CD4-positive, alpha-beta T cell treated with Interleukin-12 subunit alpha and Interleukin-12 subunit beta, for 1 hour (primary cell): ENCODE data around the gene CHN2.
A peak's percentile ranks its signal among the peaks of the same experiment; 100 is the strongest.

Source experiments
- DNase-seq: peaks from one replicate; pipeline ENCODE4 v3.0.0-alpha.2; 2020

Gene CHN2

DNA sequence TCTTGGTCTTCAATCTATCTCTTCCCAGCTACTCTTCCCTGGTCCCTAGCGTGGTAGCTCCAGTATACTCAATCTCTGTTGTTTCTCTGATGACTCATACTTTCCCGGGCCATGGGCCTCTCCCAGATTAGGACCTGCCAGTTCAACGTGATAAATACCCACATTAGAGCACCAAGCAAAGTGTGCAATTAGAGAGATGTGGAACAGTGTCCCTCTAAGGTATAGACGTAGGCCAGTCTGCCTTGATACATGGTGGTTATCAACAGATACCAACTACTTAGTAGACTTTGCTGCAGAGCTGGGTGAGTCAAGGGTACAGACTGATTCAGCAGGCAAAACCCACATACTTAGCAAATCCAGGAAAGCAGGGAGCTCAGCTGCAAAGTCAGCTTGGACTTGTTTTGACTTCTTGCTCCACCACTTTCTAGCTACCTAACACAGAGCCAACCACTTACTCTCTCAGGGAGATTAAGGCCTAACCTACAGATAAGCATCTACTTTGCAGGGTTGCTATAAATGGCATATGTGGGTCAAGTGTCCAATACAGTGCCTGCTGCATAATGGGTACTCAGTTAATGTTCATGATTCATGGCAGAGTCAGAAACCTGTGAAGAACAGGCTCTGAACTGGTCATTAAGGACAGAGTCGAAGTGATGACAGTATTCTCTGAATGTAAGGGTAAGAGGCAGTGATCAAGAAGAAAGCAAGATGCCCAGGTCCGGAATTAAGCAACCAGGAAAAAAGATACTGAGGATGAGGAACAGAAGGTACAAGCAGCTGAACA, 176.1 kb downstream of the CHN2 start:
- DNase-seq = no peak

DNA sequence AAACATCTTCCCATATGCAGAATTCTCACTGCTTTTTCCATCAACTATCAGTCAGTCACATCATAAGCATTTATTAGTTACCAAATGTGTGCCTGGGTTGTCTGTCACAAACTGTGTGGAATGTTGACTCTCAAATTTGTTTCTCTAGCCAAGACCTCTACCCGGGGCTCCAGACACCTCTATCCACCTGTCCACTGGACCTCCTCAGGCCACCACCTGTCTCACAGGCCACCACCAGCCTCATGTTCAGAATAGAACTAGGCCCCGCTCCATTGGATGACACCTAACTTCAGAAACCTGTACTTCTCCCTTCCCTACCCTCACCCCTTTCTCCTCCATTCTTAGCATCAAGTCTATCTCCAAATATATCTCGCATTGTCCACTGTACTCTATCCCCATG, 176.9 kb downstream of the CHN2 start:
- no peak for DNase-seq

DNA sequence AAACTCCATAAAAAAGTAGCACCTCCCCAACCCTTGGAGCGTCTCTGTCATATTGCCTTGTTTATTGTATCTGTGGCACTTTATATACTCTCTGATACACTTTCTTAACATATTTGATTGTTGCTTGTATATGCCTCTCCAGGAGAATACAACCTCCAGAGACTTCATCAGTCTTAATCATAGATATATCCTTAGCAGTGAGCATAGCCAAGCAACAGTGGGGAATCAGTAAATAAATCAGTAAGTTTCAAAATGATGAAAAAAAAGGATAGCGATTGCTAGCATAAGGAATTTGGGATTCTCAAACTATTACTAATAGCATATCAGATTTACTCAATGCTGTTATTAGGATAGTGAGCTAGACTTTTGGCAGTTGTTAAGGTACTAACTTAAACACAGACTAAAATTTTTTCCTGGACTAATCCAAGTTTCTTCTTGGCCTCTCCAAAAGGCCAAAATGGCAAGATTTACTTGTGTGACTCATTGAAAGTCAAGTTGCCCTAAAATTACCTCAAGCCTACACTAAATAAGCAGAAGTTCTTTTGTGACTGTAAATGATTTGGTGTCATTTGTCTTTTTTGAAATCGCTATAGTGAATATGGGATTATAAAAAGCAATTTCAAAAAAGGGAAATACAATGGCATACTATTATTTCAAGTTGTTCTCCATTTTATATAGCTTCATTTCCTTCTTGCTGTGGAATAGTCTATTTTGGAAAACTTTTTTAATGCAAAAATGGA, 177.9 kb downstream of the CHN2 start:
- no peak for DNase-seq

- DNase-seq = no peak
These were observed 181.3 kb downstream of the CHN2 start for GRCh38 chr7:29375641-29376562.

- DNase-seq = no peak
These were observed 183.1 kb downstream of the CHN2 start for GRCh38 chr7:29377718-29378117.

DNA sequence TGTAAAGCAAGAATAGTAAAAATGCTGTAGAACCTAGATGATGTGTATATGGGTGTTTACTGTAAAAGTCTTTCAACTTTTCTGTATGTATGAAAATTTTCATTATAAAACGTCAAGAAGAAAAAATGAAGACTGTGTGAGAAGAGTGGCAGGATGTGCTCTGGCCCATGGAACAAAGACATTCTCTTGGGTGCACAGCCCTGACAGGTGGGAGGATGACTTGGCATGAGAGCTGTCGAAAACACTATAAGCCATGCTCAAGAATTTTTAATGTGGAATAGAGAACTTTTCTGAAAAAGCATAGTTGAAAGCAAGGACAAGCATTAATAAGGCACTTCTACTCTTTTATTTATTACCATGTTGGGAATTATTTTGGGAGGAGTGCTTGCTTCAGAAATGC, 185.0 kb downstream of the CHN2 start:
- DNase-seq = no peak

DNA sequence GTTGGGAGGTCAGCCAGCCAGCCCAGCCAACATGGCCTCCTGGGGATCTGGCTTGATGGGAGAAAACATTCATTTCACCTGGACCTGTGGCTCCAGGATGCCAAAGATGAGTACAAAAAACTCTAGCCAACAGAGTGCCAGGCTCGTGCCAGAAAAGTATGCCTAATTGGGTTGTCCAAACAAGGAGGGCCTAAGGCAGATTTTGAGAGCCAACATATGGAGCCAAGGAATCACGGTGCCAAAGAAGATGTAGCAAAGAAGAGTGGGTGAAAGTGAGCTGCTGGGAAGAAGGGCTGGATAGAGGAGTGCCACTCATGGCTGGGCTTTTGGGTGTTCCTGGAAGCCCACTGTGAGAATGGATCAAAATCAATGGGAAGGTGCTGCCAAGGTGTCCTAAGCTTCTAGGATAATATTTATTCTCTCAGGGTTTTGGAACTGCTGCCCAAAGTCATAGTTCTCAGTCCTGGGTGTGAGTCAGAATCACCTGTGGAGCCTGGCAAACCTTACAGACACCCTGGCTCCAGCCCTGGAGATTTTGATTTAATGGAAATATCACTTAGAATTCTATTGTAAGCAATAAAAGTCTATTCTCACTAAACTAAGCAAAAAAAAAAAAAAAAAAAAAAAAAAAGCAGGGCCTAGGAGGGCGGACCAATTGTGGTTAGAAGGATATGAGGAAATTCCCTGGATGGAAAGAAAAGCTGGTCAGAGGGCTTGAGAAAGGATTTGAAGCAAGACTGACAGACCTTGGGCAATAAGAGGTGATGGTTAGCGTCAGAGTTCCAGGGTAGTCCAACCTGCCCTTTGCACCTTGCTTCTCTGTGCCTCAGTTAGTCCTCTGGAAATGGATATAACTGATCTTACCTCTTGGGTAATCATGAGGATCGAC, 186.9 kb downstream of the CHN2 start:
- no peak for DNase-seq

GRCh38 chr7:29384277-29384676, 189.7 kb downstream of the CHN2 start:
- DNase-seq = no peak

GRCh38 chr7:29385214-29385814, 190.7 kb downstream of the CHN2 start:
- no peak for DNase-seq

- DNase-seq = no peak
These were observed 191.7 kb downstream of the CHN2 start for GRCh38 chr7:29386196-29386765.

DNA sequence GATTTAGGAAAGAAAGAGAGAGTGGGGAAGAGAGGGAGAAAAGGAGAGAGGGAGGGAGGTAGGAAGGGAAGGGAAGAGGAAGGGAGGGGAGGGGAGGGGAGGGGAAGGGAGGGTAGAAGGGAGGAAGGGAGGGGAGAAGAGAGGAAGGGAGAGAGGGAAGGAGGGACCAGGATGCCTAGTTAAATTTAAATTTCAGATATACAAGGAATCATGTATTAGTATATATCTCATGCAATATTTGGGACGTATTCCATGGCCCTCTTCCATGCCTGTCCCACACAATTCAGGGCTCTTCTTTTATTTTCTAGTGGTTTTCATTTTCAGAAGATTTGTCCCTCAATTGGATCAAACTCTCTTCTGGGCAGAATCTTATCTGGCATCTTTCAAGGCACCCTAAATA, 196.7 kb downstream of the CHN2 start:
- no peak for DNase-seq

DNA sequence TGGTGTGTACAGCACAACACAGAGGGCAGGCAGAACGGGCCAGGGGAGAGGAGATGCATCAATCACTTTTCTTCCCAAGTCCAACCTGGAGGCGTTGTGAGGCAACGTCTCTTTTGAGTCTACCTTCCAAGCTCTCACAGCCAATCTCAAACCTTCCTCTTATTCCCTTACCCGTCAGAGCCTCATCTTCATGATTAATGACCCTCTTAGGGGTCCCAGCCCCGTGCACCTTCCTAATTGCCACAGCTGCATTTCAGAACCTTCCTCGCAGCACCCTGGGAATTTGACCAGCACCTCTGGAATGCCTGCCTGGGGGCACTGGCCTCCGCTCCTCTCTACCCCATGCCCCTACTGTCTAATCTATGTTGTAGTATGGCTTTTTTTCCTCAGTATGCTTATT, 199.7 kb downstream of the CHN2 start:
- no peak for DNase-seq

DNA sequence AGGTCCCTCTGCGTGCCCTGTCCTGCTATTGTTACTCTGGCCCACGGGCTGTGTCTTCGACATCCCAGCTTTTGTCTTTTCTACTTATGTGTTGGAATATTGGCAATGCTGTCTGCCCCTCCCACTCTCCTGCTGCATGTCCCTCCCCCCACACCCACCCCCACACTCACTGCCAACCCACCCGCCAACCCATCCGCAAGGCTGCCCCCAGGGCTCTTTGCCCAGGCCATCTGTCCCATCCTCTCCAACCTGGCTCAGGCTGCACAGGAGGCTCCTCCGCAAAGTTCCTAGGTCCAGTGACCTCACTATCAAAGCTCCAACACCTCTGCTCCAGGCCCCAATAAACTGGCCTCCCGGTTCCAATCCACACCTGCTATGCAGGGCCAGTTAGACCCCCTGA, 202.0 kb downstream of the CHN2 start:
- DNase-seq = no peak

DNA sequence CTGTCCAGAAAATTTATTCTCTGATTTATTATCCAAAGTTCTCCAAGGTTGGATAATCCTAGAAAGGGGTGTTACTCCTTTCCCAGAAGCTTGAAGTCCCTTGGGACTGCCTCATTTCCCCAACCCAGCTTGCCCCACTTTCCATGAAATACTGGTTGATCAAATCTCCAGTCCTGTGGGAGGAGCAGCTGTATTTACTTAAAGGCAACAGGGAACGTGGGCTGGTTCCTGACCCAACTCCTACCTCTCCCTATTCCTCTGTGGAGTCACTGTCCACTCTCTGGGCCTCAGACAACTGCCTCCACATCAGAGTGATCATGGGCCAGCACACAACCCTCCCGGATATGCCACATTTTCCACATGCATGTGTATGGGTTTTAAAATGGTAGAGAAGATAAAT, 202.8 kb downstream of the CHN2 start:
- DNase-seq = no peak

DNA sequence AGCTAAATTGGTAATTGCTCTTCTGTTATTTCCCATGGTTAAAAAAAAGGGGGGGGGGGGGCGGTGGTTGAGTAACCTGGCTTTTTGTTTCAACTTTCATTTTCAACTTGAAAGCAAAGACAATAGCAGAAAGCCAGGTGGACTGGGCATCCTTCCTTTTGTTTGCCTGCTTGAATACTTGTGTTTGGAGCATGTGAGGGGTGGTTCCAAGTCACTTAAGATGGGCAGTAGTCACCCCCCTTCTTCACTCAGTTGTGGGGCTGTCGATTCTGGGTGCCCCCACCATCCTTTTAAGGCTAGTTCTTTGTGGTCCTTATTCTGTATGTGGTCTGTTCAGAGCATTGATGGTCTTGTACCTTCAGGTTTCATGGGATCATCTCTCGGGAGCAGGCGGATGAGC, 203.4 kb downstream of the CHN2 start:
- no peak for DNase-seq

GRCh38 chr7:29400437-29400836, 205.9 kb downstream of the CHN2 start:
- DNase-seq = no peak

GRCh38 chr7:29401769-29402168, 207.2 kb downstream of the CHN2 start:
- no peak for DNase-seq

DNA sequence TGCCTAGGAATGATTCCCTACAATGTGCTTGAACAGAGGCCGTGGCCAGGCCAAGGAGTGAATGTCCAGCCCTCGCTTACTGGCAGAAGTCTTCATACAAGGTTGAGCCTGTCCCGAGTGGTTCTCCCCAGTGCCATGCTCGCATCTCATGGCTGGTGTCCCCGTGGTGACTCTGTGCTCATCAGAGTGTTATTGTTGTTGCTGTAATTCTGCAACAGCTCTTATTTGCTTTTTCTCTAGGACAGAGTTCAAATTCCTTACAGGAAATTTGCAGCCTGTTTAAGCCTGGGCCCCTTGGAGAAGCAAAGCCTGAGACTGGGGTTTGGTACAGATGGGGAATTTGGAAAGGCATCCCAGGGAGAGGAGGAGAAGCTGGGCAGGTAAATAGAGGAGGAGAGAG, 211.3 kb downstream of the CHN2 start:
- DNase-seq = no peak

DNA sequence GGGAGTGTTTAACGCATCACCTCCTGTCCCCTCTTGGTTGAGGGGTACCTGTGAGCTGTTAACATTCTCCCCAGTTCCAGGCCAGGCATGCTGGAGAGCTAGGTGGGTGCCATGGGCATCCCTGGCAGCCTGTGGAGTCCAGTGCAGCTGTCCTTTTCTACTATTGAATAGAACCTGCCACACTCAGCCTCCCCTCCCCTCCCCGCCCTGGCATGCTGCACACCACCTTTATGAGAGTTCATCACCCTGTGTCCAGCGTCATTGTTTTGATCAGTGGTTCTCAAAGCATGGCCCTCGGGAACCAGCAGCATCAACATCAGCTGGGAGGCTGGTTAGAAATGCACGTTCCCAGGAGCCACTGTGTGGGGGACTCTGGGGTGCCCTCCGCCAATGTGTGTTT, 211.8 kb downstream of the CHN2 start:
- no peak for DNase-seq

DNA sequence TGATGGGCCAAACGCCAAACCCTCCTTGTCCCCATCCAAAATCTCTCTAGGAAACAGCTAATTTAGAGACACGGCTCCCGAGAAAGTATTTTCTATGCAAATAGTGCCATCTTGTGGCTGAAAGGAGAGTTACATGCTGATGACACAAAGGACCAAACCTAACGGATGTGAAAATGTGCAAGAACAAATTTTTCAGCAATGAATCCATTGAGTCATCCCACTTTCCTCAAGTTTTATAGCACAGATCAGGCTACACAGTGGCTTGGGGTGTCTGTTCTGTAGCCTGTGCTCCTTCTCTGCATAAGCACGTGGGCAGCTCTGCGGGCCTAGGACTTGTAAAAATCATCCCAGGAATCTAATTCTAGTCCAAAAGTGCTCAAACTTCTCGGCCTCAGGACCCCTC, 214.3 kb downstream of the CHN2 start:
- DNase-seq = peak; percentile 71

GRCh38 chr7:29410996-29411395, 216.4 kb downstream of the CHN2 start:
- DNase-seq = no peak

DNA sequence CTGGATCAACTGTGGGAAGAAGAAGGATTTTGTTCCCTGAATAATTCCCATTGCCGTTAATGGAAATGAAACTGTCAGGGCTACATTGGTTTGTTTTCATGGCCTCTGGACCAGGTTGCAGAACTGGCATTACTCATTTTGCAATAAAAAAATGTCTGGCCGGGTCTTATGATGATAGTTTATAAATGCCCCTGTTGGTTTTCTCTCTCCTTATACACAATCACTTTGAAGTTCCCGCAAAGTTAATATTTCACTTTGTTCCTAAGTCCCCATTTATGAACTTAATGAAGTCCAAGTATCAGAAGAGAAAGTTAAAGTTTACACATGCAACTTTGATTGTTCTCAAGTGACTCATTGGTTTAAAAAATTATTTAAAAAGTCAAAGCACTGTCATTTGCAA, 218.3 kb downstream of the CHN2 start:
- no peak for DNase-seq
